Caco-2 (cell line): ENCODE results near the gene KIAA0513. TPM values are rescaled to one million over a fixed set of nuclear protein-coding genes. Genes with fewer than 3 reads are reported as not detected.

Experiments
- BruUV-seq: library from RNA; stranded (reverse); fragments of 400-500 nt; replicated peaks from 2 replicates; lab custom pipeline; 2021; lab: Mats Ljungman, UMichigan
- CTCF ChIA-PET: fragments of 300-600 bp; sonication (Branson Sonifier 250); formaldehyde crosslinking; loops from one replicate; lab custom pipeline; 2022; ENCODE audit warnings: antibody characterized with exemption; lab: Charles Lee
- POLR2A ChIA-PET: fragments of 300-600 bp; sonication (Branson Sonifier 250); formaldehyde crosslinking; loops from one replicate; lab custom pipeline; 2022; ENCODE audit warnings: antibody characterized with exemption; lab: Charles Lee
- DNase-seq, 2 experiments: peaks; one replicate each; pipeline versions ENCODE4 v3.0.0 to v3.0.0-alpha.2; 2020 to 2022
- H3K27me3 ChIP-seq: replicated peaks from 2 replicates; pipeline ENCODE4 v1.6.0; 2011; ENCODE audit warnings: low read length; ENCODE audit not compliant: control insufficient read depth, insufficient read depth
- H3K36me3 ChIP-seq: 2 replicates; pipeline ENCODE4 v1.5.1; 2011; ENCODE audit warnings: low read length; ENCODE audit not compliant: control insufficient read depth, insufficient read depth
- H3K4me1 ChIP-seq: fragments of 250-450 bp; sonication (Bioruptor Pico); 2 replicates; pipeline ENCODE4 v1.5.1; 2020; ENCODE audit warnings: mild to moderate bottlenecking
- H3K4me3 ChIP-seq: 2 replicates; pipeline ENCODE4 v1.5.1; 2011; ENCODE audit warnings: low read depth, mild to moderate bottlenecking, control low read depth, low read length
- H3K9me3 ChIP-seq: fragments of 250-450 bp; sonication (Bioruptor Pico); 2 replicates; pipeline ENCODE4 v1.5.1; 2020; ENCODE audit warnings: mild to moderate bottlenecking, moderate library complexity
- H3K27ac Mint-ChIP-seq: one replicate; pipeline ENCODE4 v1.8.0; 2022; ENCODE audit warnings: mixed read lengths; ENCODE audit not compliant: unreplicated experiment
- H3K27me3 Mint-ChIP-seq: one replicate; pipeline ENCODE4 v1.8.0; 2022; ENCODE audit warnings: mixed read lengths; ENCODE audit not compliant: insufficient read depth, unreplicated experiment
- H3K36me3 Mint-ChIP-seq: one replicate; pipeline ENCODE4 v1.8.0; 2022; ENCODE audit warnings: mild to moderate bottlenecking, mixed read lengths; ENCODE audit not compliant: insufficient read depth, unreplicated experiment
- H3K4me1 Mint-ChIP-seq: one replicate; pipeline ENCODE4 v1.8.0; 2022; ENCODE audit warnings: low read depth, mixed read lengths; ENCODE audit not compliant: unreplicated experiment
- H3K4me3 Mint-ChIP-seq: one replicate; pipeline ENCODE4 v1.8.0; 2022; ENCODE audit warnings: mild to moderate bottlenecking, moderate library complexity, mixed read lengths; ENCODE audit not compliant: unreplicated experiment
- H3K9me3 Mint-ChIP-seq: one replicate; pipeline ENCODE4 v1.8.0; 2022; ENCODE audit warnings: mixed read lengths; ENCODE audit not compliant: unreplicated experiment
- intact Hi-C: fragments of 100-400 bp; cut with micrococcal nuclease; formaldehyde crosslinking; loops from one replicate; pipeline ENCODE4 v1.10.0; 2022; ENCODE audit not compliant: unreplicated experiment
- total RNA-seq: library from RNA; stranded (reverse); gene quantifications from 2 replicates; pipeline ENCODE4 v1.2.3, GENCODE V29; 2022
- TF ChIP-seq, protein P1 (sequence below), 2 experiments: fragments of 200-600 bp in 1 of 2; IDR thresholded peaks; 1 replicate in 1 of 2; 2 replicates in 1 of 2; pipeline versions ENCODE4 v1.5.1 to v1.8.0; 2011 to 2022; ENCODE audit warnings: antibody characterized with exemption in 1 of 2, control low read depth in 1 of 2, inconsistent platforms in 1 of 2, low read depth in 1 of 2, low read length in 1 of 2, mild to moderate bottlenecking in 1 of 2, moderate library complexity in 1 of 2; ENCODE audit not compliant: insufficient read depth in 1 of 2, severe bottlenecking in 1 of 2, unreplicated experiment in 1 of 2

Gene KIAA0513
- total RNA-seq, 1 experiment from 2014 or later: 7.9 TPM

DNA sequence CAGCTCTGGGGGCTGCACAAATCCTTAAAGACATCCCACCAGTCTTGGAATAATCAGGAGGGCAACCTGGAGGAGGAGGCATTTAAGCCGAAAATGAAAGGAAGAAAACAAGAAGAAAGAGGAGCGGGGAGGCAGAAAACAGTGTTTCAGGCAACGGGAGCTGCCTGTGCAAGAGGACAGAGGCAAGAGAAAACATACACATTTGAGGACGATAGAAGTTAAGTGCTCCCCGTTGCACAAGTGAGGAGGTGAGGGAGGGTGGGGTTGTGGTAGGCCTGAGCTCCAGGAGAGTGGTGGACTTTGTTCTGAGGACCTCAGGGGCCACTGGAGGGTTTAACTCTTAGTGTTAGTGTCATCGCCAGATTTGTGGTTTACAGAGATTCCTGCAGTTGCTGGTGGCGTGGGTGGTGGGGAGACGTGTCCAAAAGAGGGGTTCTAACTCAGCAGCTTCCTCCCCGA is 112.3 kb downstream of the KIAA0513 start:
- ChIA-PET POLR2A (no interaction called here), CTCF (interaction anchor here (0.5 to 1.5 kb wide), 3 partner anchors 15 to 61 kb away, joined by 4 to 6 read pairs (median 4); no protein-coding TSS in a partner anchor)
- H3K4me3 ChIP-seq: no peak overlapping the region
- no peak for DNase-seq
- no peaks in the 10 kb centered on the region for H3K27me3 Mint-ChIP-seq
- intact Hi-C loops: no loop called here
- TF ChIP-seq, protein P1, sequence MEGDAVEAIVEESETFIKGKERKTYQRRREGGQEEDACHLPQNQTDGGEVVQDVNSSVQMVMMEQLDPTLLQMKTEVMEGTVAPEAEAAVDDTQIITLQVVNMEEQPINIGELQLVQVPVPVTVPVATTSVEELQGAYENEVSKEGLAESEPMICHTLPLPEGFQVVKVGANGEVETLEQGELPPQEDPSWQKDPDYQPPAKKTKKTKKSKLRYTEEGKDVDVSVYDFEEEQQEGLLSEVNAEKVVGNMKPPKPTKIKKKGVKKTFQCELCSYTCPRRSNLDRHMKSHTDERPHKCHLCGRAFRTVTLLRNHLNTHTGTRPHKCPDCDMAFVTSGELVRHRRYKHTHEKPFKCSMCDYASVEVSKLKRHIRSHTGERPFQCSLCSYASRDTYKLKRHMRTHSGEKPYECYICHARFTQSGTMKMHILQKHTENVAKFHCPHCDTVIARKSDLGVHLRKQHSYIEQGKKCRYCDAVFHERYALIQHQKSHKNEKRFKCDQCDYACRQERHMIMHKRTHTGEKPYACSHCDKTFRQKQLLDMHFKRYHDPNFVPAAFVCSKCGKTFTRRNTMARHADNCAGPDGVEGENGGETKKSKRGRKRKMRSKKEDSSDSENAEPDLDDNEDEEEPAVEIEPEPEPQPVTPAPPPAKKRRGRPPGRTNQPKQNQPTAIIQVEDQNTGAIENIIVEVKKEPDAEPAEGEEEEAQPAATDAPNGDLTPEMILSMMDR (IDR thresholded peaks at IDR 0.05; ENCODE audit: insufficient read depth in 1 of 2, low read depth in 1 of 2, low read length in 1 of 2, severe bottlenecking in 1 of 2, unreplicated experiment in 1 of 2): no peak
- peaks cover 10% of the 10 kb centered on the region for H3K36me3 Mint-ChIP-seq
- H3K36me3 ChIP-seq: no peaks in the 10 kb centered on the region
- no peak overlapping the region for H3K4me3 Mint-ChIP-seq
- no peak overlapping the region for H3K27ac Mint-ChIP-seq
- no TSS peak for BruUV-seq
- no peaks in the 10 kb centered on the region for H3K9me3 ChIP-seq
- H3K9me3 Mint-ChIP-seq: no peaks in the 10 kb centered on the region
- H3K4me1 Mint-ChIP-seq: peaks cover 24% of the 10 kb centered on the region
- H3K4me1 ChIP-seq: peaks cover 13% of the 10 kb centered on the region
- no peaks in the 10 kb centered on the region for H3K27me3 ChIP-seq

DNA sequence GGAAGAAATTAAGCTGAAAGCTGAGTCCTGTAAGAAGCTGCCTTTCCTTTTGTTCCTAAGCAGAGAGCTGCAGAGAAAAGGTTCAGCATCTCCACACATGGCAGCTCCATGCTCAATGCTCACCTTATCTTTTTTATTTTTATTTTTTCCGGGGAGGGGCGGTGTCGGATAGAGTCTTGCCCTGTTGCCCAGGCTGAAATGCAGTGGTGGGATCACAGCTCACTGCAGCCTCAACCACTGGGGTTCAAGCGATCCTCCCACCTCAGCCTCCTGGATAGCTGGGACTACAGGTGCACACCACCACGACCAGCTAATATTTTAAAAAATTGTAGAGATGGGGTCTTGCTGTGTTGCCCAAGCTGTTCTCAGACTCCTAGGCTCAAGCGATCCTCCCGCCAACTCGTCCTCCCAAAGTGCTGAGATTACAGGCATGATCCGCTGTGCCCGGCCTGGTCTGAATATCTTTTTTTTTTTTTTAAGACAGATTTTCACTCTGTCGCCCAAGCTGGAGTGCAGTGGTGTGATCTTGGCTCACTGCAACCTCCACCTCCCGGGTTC is 112.9 kb downstream of the KIAA0513 start:
- Mint-ChIP-seq H3K4me3 (no peak overlapping the region), H3K36me3 (peaks cover 10% of the 10 kb centered on the region), H3K9me3 (no peaks in the 10 kb centered on the region), H3K27me3 (no peaks in the 10 kb centered on the region), H3K4me1 (peaks cover 24% of the 10 kb centered on the region), H3K27ac (no peak overlapping the region)
- intact Hi-C loops: no loop called here
- H3K36me3 ChIP-seq: no peaks in the 10 kb centered on the region
- BruUV-seq: no TSS peak
- TF ChIP-seq, protein P1 (IDR thresholded peaks at IDR 0.05; ENCODE audit: insufficient read depth in 1 of 2, low read depth in 1 of 2, low read length in 1 of 2, severe bottlenecking in 1 of 2, unreplicated experiment in 1 of 2): no peak
- no peaks in the 10 kb centered on the region for H3K27me3 ChIP-seq
- DNase-seq: no peak
- H3K4me1 ChIP-seq: peaks cover 13% of the 10 kb centered on the region
- ChIA-PET POLR2A (no interaction called here), CTCF (interaction anchor here (1.1 to 1.5 kb wide), 2 partner anchors 15 to 26 kb away, joined by 4 read pairs; no protein-coding TSS in a partner anchor)
- H3K9me3 ChIP-seq: no peaks in the 10 kb centered on the region
- H3K4me3 ChIP-seq: no peak overlapping the region

DNA sequence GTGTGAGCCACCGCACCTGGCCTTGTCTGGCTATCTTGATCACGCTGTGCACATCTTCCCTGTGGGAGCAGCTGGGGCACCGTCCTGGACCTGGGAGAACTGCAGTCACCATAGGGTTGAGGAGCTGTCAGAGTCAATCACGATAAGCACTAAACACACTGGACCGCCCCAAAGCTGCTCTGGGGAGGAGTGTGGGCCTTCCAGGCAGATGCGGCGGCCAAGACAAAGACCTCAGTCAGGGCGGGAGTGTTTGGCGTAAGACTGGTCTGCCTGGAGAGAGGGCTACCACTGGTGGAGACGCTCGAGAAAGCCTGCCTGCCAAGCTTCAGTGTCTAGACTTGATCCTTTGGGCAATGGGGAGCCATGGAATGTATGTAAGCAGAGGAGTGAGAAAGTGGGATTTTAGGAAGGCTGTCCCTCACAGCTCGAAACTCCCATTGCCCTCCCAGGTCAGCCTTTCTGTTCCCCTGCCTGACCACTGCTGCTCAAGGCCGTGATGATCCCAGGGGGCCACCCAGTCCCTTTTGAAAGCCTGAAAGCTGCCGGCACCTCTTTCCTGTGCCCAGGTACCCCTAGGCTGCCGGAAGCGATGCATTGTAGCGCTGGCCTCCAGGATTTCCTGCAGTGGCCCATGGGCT is 114.0 kb downstream of the KIAA0513 start:
- Mint-ChIP-seq H3K4me1 (peaks cover 24% of the 10 kb centered on the region), H3K27me3 (no peaks in the 10 kb centered on the region), H3K36me3 (peaks cover 10% of the 10 kb centered on the region), H3K9me3 (no peaks in the 10 kb centered on the region), H3K4me3 (no peak overlapping the region), H3K27ac (no peak overlapping the region)
- Histone ChIP-seq H3K36me3 (no peaks in the 10 kb centered on the region), H3K27me3 (no peaks in the 10 kb centered on the region), H3K9me3 (no peaks in the 10 kb centered on the region), H3K4me1 (peaks cover 13% of the 10 kb centered on the region), H3K4me3 (no peak overlapping the region)
- no TSS peak for BruUV-seq
- TF ChIP-seq, protein P1 (IDR thresholded peaks at IDR 0.05; ENCODE audit: insufficient read depth in 1 of 2, low read depth in 1 of 2, low read length in 1 of 2, severe bottlenecking in 1 of 2, unreplicated experiment in 1 of 2): no peak
- DNase-seq: no peak
- CTCF ChIA-PET: no interaction called here
- intact Hi-C loops: no loop called here
- POLR2A ChIA-PET: no interaction called here
